GM18951 (cell line): ENCODE measurements around the gene ZNF563.
A peak's percentile ranks its signal among the peaks of the same experiment; 100 is the strongest.
"Not testable (repeated sequence)": the region's sequence is repeated elsewhere in the genome, so short reads cannot be mapped to it uniquely, and the experiment has no call there.

Source experiments
- POLR2A ChIP-seq: IDR thresholded peaks from 4 replicates; pipeline ENCODE4 v1.6.1; 2011; ENCODE audit warnings: mild to moderate bottlenecking; ENCODE audit not compliant: insufficient read length, insufficient read depth; ENCODE audit errors: extremely low read depth
- in situ Hi-C: fragments of 300-500 bp; cut with MboI; formaldehyde crosslinking; loops from one replicate; pipeline ENCODE4 v1.12.0; 2022; ENCODE audit warnings: low sequenced_read_pairs, mixed read lengths, inconsistent platforms; ENCODE audit not compliant: unreplicated experiment

ZNF563 gene

GRCh38 chr19:12333162-12334159, at the start of gene ZNF563:
ZNF563 (minus strand) TSS chr19:12333633; CDS start chr19:12333482, 151 bp downstream.
- TF ChIP-seq POLR2A = peak; percentile 96
- in situ Hi-C loops = no loop called here

DNA sequence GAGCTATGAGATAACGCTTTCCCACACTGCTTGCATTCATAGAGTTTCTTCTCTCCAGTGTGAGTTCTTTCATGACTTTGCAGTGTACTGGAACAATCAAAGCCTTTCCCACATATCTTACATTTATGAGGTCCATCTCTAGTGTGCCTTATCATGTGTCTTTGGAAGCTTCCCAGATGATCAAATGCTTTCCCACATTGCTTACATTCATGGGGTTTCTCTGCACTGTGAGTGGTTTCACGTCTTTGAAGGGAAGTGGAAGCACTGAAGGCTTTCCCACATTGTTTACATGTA, 47.0 kb upstream of the ZNF563 start:
- no peak for TF ChIP-seq POLR2A
- in situ Hi-C loops = no loop called here

DNA sequence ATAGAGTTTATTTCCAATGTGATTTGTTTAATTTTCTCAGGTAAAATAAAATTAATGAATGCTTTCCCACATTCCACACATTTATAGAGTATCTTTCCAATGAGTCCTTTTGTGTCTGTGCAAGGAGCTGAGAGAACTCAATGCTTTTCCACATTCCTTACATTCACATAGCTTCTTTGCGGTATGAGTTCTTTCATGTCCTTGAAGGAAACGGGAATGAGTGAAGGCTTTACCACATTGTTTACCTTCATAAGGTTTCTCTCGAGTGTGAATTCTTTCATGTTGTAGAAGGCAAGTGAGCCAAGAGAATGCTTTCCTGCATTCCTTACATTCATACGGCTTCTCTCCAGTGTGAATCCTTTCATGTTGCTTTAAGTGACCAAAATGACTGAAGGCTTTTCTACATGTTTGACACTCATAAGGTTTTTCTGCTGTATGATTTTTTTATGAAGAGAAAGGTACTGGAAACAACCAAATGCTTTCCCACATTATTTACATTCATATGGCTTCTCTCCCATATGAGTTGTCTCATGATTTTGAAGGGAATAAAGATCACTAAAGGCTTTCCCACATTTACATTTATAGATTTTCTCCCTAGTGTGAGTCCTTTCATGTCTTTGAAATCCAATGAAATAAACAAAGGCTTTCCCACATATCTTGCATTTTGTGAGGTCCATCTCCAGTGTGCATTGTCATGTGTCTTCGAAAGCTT, 46.5 kb upstream of the ZNF563 start:
- TF ChIP-seq POLR2A = no peak
- in situ Hi-C loops = no loop called here

DNA sequence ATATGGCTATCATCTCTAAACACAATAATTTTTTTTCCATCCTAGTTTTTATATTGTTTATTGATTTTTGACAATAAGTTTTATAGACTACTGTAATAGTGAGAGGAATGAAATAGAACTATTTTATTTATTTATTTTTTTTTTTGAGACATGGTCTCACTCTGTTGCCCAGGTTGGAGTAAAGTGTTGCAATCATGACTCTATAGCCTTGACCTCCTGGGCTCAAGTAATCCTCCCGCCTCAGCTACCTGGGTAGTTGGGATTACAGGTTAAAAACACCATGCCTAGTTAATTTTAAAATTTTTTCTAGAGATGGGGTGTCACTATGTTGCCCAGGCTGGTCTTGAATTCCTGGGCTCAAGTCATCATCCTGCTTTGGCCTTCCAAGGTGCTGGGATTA, 40.6 kb upstream of the ZNF563 start:
- in situ Hi-C loops = no loop called here
- TF ChIP-seq POLR2A = no peak

DNA sequence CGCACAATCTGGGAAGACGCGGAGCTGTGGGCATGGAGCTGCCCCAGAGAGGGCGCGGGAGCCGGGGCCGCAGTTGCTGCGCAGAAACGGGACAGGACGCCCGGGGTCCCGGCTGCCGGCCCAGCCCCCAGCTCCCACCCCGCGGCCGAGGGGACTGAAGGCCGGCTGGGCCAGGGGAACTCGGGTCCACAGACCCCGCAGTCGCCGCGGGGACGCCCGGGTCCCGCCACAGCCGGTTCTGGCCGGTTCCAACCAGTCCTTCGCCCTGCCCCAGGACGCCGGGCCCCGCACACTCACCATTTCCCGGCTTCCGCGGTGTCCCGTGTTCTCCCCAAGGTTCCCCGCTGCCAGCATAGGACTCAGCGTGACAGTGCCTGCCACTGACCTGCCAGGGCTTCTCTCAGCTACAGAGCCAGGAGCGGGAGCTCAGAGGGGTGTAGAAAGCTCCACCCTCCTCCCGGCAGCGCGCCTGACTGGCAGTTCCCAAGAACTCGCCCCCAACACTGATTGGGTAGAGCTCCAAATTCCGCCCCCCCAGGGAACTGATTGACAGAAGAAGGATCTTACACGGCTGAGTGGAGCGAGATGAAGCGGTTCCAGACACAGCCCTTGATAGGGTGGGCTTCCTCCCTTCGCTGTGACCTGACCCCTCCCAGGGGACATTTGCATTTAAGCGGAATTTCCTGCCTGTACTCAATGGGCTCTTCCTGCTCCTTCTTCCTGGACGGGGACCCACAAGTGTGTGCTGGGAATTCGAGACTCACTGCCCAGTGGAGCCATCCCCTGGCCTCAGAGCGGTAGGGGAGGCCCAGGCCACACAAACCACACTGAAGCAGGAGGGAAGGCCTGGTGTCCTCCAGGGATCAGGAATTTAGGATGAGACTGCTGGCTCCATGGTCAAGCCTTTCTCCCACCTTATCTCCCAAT, 32.1 kb upstream of the ZNF563 start, which contains the start of gene ZNF442:
ZNF442 (minus strand) TSS at position 448 of the 927 bp plus-strand sequence. CDS start 2,052 bp downstream, outside the sequence.
- peak; percentile 86 for TF ChIP-seq POLR2A
- in situ Hi-C loops = no loop called here

DNA sequence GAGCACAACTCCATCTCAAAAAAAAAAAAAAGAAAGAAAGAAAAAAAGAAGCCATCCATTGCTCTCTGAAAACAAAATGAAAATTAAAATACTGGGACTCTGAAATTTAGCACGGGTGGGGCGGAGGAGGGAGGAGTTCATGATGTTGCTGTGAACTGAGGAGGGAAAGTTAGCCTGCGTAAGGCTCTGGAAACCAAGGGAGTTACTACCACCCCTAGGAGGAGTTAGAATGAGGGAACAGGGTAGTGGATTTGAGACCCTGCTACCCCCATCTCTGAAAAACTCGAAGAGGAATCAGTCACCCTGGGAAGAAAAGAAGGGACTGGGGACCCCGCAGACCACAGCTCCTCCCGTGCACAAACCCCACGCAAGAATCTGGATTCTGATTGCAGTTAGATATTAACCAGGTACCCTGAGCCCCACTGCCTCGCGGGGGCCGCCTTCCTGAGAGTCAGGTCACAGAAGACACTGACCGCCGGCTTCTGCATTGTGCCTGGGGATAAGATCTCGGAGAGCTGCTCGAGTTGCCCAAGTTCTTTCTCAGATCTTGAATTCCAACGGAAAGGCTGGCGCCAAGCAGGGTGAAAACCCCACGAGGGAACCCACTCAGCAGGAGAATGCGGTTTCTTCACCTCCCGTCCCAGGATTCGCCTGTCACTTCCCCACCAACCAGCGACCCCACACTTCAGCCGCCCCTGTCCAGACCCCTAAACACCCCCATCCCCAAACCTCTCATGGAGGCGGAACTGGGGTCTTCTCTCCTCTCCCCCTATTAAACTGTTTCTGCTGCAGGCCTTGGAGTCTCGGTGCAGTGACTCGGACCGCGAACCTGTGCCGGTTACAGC, 31.2 kb upstream of the ZNF563 start:
- in situ Hi-C loops = no loop called here
- TF ChIP-seq POLR2A = no peak

DNA sequence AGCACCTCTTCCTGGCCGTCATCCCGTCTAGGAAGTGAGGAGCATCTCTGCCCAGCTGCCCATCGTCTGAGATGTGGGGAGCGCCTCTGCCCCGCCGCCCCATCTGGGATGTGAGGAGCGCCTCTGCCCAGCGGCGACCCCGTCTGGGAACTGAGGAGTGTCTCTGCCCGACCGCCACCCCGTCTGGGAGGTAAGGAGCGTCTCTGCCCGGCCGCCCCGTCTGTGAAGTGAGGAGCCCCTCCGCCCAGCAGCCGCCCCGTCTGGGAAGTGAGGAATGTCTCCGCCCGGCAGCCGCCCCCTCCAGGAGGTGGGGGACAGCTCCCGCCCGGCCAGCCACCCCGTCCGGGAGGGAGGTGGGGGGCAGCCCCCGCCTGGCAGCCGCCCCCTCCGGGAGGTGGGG, 28.8 kb upstream of the ZNF563 start:
- in situ Hi-C loops = not testable (repeated sequence)

GRCh38 chr19:12353375-12353774, 19.9 kb upstream of the ZNF563 start:
- in situ Hi-C loops = no loop called here
- no peak for TF ChIP-seq POLR2A

DNA sequence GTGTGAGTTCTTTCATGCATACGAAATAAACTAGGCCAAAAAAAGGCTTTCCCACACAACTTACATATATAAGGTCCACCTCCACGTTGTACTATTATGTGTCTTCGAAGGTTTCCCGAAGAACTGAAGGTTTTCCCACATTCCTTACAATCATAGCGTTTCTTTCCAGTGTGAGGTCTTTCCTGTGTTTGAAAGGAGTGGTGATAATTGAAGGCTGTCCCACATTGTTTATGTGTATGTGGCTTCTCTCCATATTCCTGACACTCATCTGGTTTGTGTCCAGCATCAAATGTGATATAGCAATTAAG, 17.4 kb upstream of the ZNF563 start:
- no peak for TF ChIP-seq POLR2A
- in situ Hi-C loops = no loop called here

- in situ Hi-C loops = no loop called here
- no peak for TF ChIP-seq POLR2A
Observed at GRCh38 chr19:12350185-12350889, 16.9 kb upstream of the ZNF563 start.

GRCh38 chr19:12346896-12347295, 13.5 kb upstream of the ZNF563 start:
- in situ Hi-C loops = no loop called here
- TF ChIP-seq POLR2A = no peak

DNA sequence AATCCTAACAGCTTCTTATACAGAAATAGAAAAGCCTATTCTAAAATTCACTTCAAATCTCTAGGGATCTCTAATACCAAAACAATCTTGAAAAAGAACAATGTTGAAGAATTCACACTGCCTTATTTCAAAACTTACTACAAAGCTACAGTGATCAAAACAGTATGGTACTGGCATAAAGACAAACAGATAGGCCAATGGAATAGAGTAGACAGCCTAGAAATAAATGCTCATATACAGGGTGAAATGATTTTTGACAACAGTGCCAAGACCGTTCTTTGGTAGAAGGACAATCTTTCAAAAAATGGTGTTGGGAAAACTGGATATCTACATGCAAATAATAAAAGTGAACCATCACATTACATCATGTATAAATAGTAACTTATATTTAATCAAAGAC, 11.8 kb upstream of the ZNF563 start:
- in situ Hi-C loops = no loop called here

More for the DNA sequence above, 11.8 kb upstream of the ZNF563 start:
- no peak for TF ChIP-seq POLR2A
